Motor neuron (in vitro differentiated cells): ENCODE data around the gene SNORC. TPM values are rescaled to one million over a fixed set of nuclear protein-coding genes. Genes with fewer than 3 reads are reported as not detected.
A peak's percentile ranks its signal among the peaks of the same experiment; 100 is the strongest.

Experiments
- ATAC-seq, 8 experiments: fragments of 200-7000 bp; cut with Tn5 transposase; replicated peaks in 6 of 8; 2 replicates each; pipeline ENCODE4 v1.8.0; 2021; ENCODE audit warnings: mild to moderate bottlenecking in 8 of 8, moderate library complexity in 8 of 8
- H3K27ac ChIP-seq, 2 donors: fragments of 250-450 bp; sonication (Bioruptor Pico); 2 replicates each; pipeline ENCODE4 v1.9.0; 2021; ENCODE audit warnings: antibody characterized with exemption in 2 of 2, mild to moderate bottlenecking in 2 of 2, moderate library complexity in 1 of 2
- H3K4me1 ChIP-seq, 2 donors: fragments of 250-450 bp; sonication (Bioruptor Pico); replicated peaks in 1 of 2; 2 replicates each; pipeline ENCODE4 v1.6.1; 2021; ENCODE audit warnings: antibody characterized with exemption in 2 of 2, mild to moderate bottlenecking in 2 of 2, moderate library complexity in 1 of 2
- H3K4me3 ChIP-seq, 5 donors: fragments of 250-450 bp; sonication (Bioruptor Pico); 2 replicates each; pipeline ENCODE4 v1.9.0; 2021; ENCODE audit warnings: antibody characterized with exemption in 5 of 5, mild to moderate bottlenecking in 5 of 5, moderate library complexity in 4 of 5
- WGBS, 10 experiments: fragments of 450-650 bp; shearing (Covaris generic); methylation state at CpG; one replicate each; pipeline ENCODE4 v1.0.0; 2022; 5-methylcytosine and 5-hydroxymethylcytosine counted together
- in situ Hi-C, 9 experiments: fragments of 400-800 bp; cut with MboI; loops; one replicate each; pipeline ENCODE4 v1.15.0; 2021; ENCODE audit warnings: low sequenced_read_pairs in 9 of 9, low pct_unique_long_range_greater_than_20kb in 2 of 9; ENCODE audit not compliant: unreplicated experiment in 9 of 9
- total RNA-seq, 8 experiments: library from RNA; unstranded; fragments of 300-600 nt; gene quantifications; 2 replicates each; pipeline versions ENCODE4 v1.2.3 to v1.2.4, GENCODE V29; 2022

SNORC gene
- total RNA-seq, 8 experiments from 2014 or later = 1.4 to 3.7 (median 2.3) TPM

GRCh38 chr2:232878855-232879617 lies 9.0 kb downstream of the SNORC start:
- in situ Hi-C loops = no loop called here

GRCh38 chr2:232879618-232880494 lies 9.8 kb downstream of the SNORC start:
- no peak for ATAC-seq
- in situ Hi-C loops = no loop called here
- no peak overlapping the region for H3K4me3 ChIP-seq
- WGBS, 10 experiments = 60 to 100% (median 86%) methylated on average over 1 to 4 of the region's 21 CpGs; no CpG with 5 or more reads in 5 of the 10 experiments
- H3K27ac ChIP-seq = no peak overlapping the region
- peaks cover 0 to 7% of the 10 kb centered on the region in 2 donors for H3K4me1 ChIP-seq

More at GRCh38 chr2:232878855-232879617, 9.0 kb downstream of the SNORC start:
- Histone ChIP-seq H3K27ac (no peak overlapping the region), H3K4me1 (peaks cover 0 to 7% of the 10 kb centered on the region in 2 donors), H3K4me3 (no peak overlapping the region)
- ATAC-seq = no peak
- WGBS, 10 experiments = 75 to 100% (median 80%) methylated on average over 1 to 2 of the region's 20 CpGs; no CpG with 5 or more reads in 6 of the 10 experiments

- H3K4me3 ChIP-seq = no peak overlapping the region
- no peak overlapping the region for H3K27ac ChIP-seq
- 67 to 94% (median 85%) methylated on average over 5 of the region's 17 CpGs; no CpG with 5 or more reads in 7 of the 10 experiments for WGBS, 10 experiments
- in situ Hi-C loops = no loop called here
- ATAC-seq = no peak
- peaks cover 0 to 7% of the 10 kb centered on the region in 2 donors for H3K4me1 ChIP-seq
Measured at GRCh38 chr2:232880764-232881351, 10.8 kb downstream of the SNORC start.

GRCh38 chr2:232882085-232882484 lies 12.0 kb downstream of the SNORC start:
- WGBS, 10 experiments = 90% methylated on average over 10 of the region's 17 CpGs; no CpG with 5 or more reads in 9 of the 10 experiments
- no peak overlapping the region for H3K27ac ChIP-seq
- in situ Hi-C loops = no loop called here

GRCh38 chr2:232882505-232883115 lies 12.5 kb downstream of the SNORC start:
- 73 to 100% (median 89%) methylated on average over 3 to 7 of the region's 20 CpGs; no CpG with 5 or more reads in 6 of the 10 experiments for WGBS, 10 experiments

More at GRCh38 chr2:232882085-232882484, 12.0 kb downstream of the SNORC start:
- ATAC-seq = no peak
- Histone ChIP-seq H3K4me3 (no peak overlapping the region), H3K4me1 (peaks cover 0 to 2% of the 10 kb centered on the region in 2 donors)

GRCh38 chr2:232883116-232883721 lies 13.2 kb downstream of the SNORC start:
- WGBS, 10 experiments = 82 to 100% (median 87%) methylated on average over 1 to 7 of the region's 29 CpGs; no CpG with 5 or more reads in 3 of the 10 experiments

More at GRCh38 chr2:232882505-232883115, 12.5 kb downstream of the SNORC start:
- ATAC-seq = no peak
- in situ Hi-C loops = no loop called here
- Histone ChIP-seq H3K4me3 (no peak overlapping the region), H3K4me1 (no peaks in the 10 kb centered on the region), H3K27ac (no peak overlapping the region)

GRCh38 chr2:232884001-232884421 lies 13.9 kb downstream of the SNORC start:
- H3K27ac ChIP-seq = no peak overlapping the region
- in situ Hi-C loops = no loop called here
- 60 to 80% methylated on average over 1 to 7 of the region's 11 CpGs; no CpG with 5 or more reads in 8 of the 10 experiments for WGBS, 10 experiments
- no peaks in the 10 kb centered on the region for H3K4me1 ChIP-seq
- ATAC-seq = peak in 1 of 8 experiments; percentile 3
- no peak overlapping the region for H3K4me3 ChIP-seq

More at GRCh38 chr2:232883116-232883721, 13.2 kb downstream of the SNORC start:
- in situ Hi-C loops = no loop called here
- Histone ChIP-seq H3K4me1 (no peaks in the 10 kb centered on the region), H3K4me3 (no peak overlapping the region), H3K27ac (no peak overlapping the region)
- no peak for ATAC-seq

GRCh38 chr2:232884549-232885263 lies 14.6 kb downstream of the SNORC start:
- Histone ChIP-seq H3K4me1 (no peaks in the 10 kb centered on the region), H3K27ac (no peak overlapping the region), H3K4me3 (no peak overlapping the region)
- ATAC-seq = peak in 2 of 8 experiments; percentile 12 to 15
- WGBS, 10 experiments = 70 to 95% (median 93%) methylated on average over 2 to 14 of the region's 27 CpGs; no CpG with 5 or more reads in 5 of the 10 experiments
- in situ Hi-C loops = no loop called here

- no peak for ATAC-seq
- 75 to 100% (median 93%) methylated on average over 1 to 12 of the region's 25 CpGs; no CpG with 5 or more reads in 4 of the 10 experiments for whole genome bisulfite sequencing, 10 experiments
- H3K27ac ChIP-seq = no peak overlapping the region
- H3K4me1 ChIP-seq = no peaks in the 10 kb centered on the region
- H3K4me3 ChIP-seq = no peak overlapping the region
- in situ Hi-C loops = no loop called here
Measured at GRCh38 chr2:232885264-232885961, 15.3 kb downstream of the SNORC start.

- Histone ChIP-seq H3K27ac (no peak overlapping the region), H3K4me1 (peaks cover 5% of the 10 kb centered on the region in 2 donors), H3K4me3 (no peak overlapping the region)
- 83 to 98% (median 94%) methylated on average over 2 to 9 of the region's 11 CpGs; no CpG with 5 or more reads in 4 of the 10 experiments for WGBS, 10 experiments
- in situ Hi-C loops = no loop called here
- no peak for ATAC-seq
Measured at GRCh38 chr2:232886176-232886575, 16.1 kb downstream of the SNORC start.

- in situ Hi-C loops = no loop called here
- 71 to 93% (median 83%) methylated on average over 2 to 5 of the region's 7 CpGs; no CpG with 5 or more reads in 3 of the 10 experiments for WGBS, 10 experiments
- Histone ChIP-seq H3K4me3 (no peak overlapping the region), H3K27ac (no peak overlapping the region), H3K4me1 (peaks cover 7 to 8% of the 10 kb centered on the region in 2 donors)
- no peak for ATAC-seq
Measured at GRCh38 chr2:232886632-232887031, 16.6 kb downstream of the SNORC start.
